ENCODE results near the gene FOXO6. TPM values are rescaled to one million over a fixed set of nuclear protein-coding genes. Genes with fewer than 3 reads are reported as not detected.

Gene FOXO6
- total RNA-seq, 1 donor from 2014 or later: 11.7 TPM

GRCh38 chr1:41420860-41421259 is 59.6 kb downstream of the FOXO6 start:
- no peaks in the 10 kb centered on the region for H3K36me3 Mint-ChIP-seq (ENCODE audit: unreplicated experiment)
- no peak for DNase-seq
- H3K4me3 Mint-ChIP-seq (ENCODE audit: unreplicated experiment): no peak overlapping the region
- peaks cover 10% of the 10 kb centered on the region for H3K9me3 Mint-ChIP-seq (ENCODE audit: unreplicated experiment)
- H3K4me1 Mint-ChIP-seq (ENCODE audit: low read depth, unreplicated experiment): peaks cover 3% of the 10 kb centered on the region
- TF ChIP-seq CTCF (IDR thresholded peaks at IDR 0.05; ENCODE audit: partially characterized antibody, unreplicated experiment): no peak
- no peak overlapping the region for H3K27ac Mint-ChIP-seq (ENCODE audit: unreplicated experiment)
- peaks cover 6% of the 10 kb centered on the region for H3K27me3 Mint-ChIP-seq (ENCODE audit: unreplicated experiment)

- Mint-ChIP-seq H3K4me1 (ENCODE audit: low read depth, unreplicated experiment) (no peaks in the 10 kb centered on the region), H3K27ac (ENCODE audit: unreplicated experiment) (no peak overlapping the region), H3K36me3 (ENCODE audit: unreplicated experiment) (no peaks in the 10 kb centered on the region), H3K27me3 (ENCODE audit: unreplicated experiment) (no peaks in the 10 kb centered on the region), H3K9me3 (ENCODE audit: unreplicated experiment) (peaks cover 7% of the 10 kb centered on the region), H3K4me3 (ENCODE audit: unreplicated experiment) (no peak overlapping the region)
- no peak for DNase-seq
- TF ChIP-seq CTCF (IDR thresholded peaks at IDR 0.05; ENCODE audit: partially characterized antibody, unreplicated experiment): no peak
Measured at GRCh38 chr1:41422306-41422705, 61.1 kb downstream of the FOXO6 start.

- no peaks in the 10 kb centered on the region for H3K36me3 Mint-ChIP-seq (ENCODE audit: unreplicated experiment)
- no peak overlapping the region for H3K27ac Mint-ChIP-seq (ENCODE audit: unreplicated experiment)
- peaks cover 4% of the 10 kb centered on the region for H3K4me1 Mint-ChIP-seq (ENCODE audit: low read depth, unreplicated experiment)
- DNase-seq: peak; percentile 43
- peaks cover 4% of the 10 kb centered on the region for H3K27me3 Mint-ChIP-seq (ENCODE audit: unreplicated experiment)
- TF ChIP-seq CTCF (IDR thresholded peaks at IDR 0.05; ENCODE audit: partially characterized antibody, unreplicated experiment): no peak
- no peaks in the 10 kb centered on the region for H3K9me3 Mint-ChIP-seq (ENCODE audit: unreplicated experiment)
- H3K4me3 Mint-ChIP-seq (ENCODE audit: unreplicated experiment): no peak overlapping the region
Measured at GRCh38 chr1:41423511-41424191, 62.4 kb downstream of the FOXO6 start.

- TF ChIP-seq CTCF (IDR thresholded peaks at IDR 0.05; ENCODE audit: partially characterized antibody, unreplicated experiment): no peak
- Mint-ChIP-seq H3K4me1 (ENCODE audit: low read depth, unreplicated experiment) (peaks cover 7% of the 10 kb centered on the region), H3K27me3 (ENCODE audit: unreplicated experiment) (peaks cover 6% of the 10 kb centered on the region), H3K4me3 (ENCODE audit: unreplicated experiment) (no peak overlapping the region), H3K36me3 (ENCODE audit: unreplicated experiment) (no peaks in the 10 kb centered on the region), H3K27ac (ENCODE audit: unreplicated experiment) (no peak overlapping the region), H3K9me3 (ENCODE audit: unreplicated experiment) (no peaks in the 10 kb centered on the region)
- no peak for DNase-seq
Measured at GRCh38 chr1:41424581-41425118, 63.4 kb downstream of the FOXO6 start.

- no peaks in the 10 kb centered on the region for H3K36me3 Mint-ChIP-seq (ENCODE audit: unreplicated experiment)
- peaks cover 11% of the 10 kb centered on the region for H3K4me1 Mint-ChIP-seq (ENCODE audit: low read depth, unreplicated experiment)
- peaks cover 4% of the 10 kb centered on the region for H3K9me3 Mint-ChIP-seq (ENCODE audit: unreplicated experiment)
- H3K4me3 Mint-ChIP-seq (ENCODE audit: unreplicated experiment): no peak overlapping the region
- H3K27me3 Mint-ChIP-seq (ENCODE audit: unreplicated experiment): peaks cover 9% of the 10 kb centered on the region
- TF ChIP-seq CTCF (IDR thresholded peaks at IDR 0.05; ENCODE audit: partially characterized antibody, unreplicated experiment): no peak
- no peak for DNase-seq
- H3K27ac Mint-ChIP-seq (ENCODE audit: unreplicated experiment): no peak overlapping the region
Measured at GRCh38 chr1:41425369-41425768, 64.1 kb downstream of the FOXO6 start.
